ENCODE results near the gene UBN2.

UBN2 gene

DNA sequence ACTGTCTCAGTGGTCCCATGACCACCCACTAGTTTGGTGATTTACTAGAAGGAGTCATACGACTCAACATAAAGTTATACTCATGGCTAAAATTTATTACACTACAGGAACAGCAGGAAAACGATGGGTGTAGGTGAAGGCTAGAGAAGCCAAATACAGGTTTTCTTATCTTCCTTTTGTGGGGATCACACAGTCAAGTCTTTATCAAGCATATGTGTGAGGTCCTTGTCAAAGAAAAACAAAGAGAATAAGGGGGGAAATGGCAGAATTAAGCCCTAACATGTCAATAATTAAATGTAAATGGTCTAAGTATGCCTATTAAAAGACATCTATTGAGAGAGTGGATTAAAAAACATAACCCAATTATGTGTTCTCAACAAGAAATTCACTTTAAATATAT is 47.8 kb upstream of the UBN2 start:
- DNase-seq (ENCODE audit: low read depth in 1 of 2, low spot score in 1 of 2) = no peak
- TF ChIP-seq, protein P1, sequence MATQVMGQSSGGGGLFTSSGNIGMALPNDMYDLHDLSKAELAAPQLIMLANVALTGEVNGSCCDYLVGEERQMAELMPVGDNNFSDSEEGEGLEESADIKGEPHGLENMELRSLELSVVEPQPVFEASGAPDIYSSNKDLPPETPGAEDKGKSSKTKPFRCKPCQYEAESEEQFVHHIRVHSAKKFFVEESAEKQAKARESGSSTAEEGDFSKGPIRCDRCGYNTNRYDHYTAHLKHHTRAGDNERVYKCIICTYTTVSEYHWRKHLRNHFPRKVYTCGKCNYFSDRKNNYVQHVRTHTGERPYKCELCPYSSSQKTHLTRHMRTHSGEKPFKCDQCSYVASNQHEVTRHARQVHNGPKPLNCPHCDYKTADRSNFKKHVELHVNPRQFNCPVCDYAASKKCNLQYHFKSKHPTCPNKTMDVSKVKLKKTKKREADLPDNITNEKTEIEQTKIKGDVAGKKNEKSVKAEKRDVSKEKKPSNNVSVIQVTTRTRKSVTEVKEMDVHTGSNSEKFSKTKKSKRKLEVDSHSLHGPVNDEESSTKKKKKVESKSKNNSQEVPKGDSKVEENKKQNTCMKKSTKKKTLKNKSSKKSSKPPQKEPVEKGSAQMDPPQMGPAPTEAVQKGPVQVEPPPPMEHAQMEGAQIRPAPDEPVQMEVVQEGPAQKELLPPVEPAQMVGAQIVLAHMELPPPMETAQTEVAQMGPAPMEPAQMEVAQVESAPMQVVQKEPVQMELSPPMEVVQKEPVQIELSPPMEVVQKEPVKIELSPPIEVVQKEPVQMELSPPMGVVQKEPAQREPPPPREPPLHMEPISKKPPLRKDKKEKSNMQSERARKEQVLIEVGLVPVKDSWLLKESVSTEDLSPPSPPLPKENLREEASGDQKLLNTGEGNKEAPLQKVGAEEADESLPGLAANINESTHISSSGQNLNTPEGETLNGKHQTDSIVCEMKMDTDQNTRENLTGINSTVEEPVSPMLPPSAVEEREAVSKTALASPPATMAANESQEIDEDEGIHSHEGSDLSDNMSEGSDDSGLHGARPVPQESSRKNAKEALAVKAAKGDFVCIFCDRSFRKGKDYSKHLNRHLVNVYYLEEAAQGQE (IDR thresholded peaks at IDR 0.05; ENCODE audit: insufficient replicate concordance, low read depth) = no peak
- no peak overlapping the region for H3K27ac ChIP-seq (replicated peaks)
- H3K27me3 ChIP-seq (ENCODE audit: insufficient read depth, poor library complexity, severe bottlenecking) = no peaks in the 10 kb centered on the region
- H3K4me3 ChIP-seq (replicated peaks; ENCODE audit: insufficient read depth, low read length) = no peak overlapping the region

DNA sequence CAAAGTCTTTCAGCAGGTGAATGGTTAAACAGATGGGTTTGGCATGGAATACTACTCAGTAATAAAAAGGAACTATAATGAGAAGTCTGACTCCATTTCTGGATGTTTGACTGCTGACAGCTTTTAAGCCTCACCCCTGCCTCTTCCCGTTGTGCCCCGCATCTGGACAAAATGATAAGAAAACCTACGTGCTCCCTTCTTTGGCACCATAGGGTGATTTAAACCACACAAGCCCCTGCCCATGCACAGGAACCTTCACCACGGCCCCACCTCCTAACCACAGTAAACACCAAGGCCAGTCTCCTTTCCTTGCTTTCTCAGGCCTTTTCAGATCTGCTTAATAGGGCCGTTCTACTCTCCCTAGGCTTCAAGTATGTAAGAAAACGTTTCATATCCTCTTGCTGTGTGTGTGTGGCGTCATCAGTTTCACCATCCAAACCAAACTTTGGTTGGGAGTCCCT is 47.1 kb upstream of the UBN2 start:
- no peak overlapping the region for H3K27ac ChIP-seq (replicated peaks)
- TF ChIP-seq, protein P1 (IDR thresholded peaks at IDR 0.05; ENCODE audit: insufficient replicate concordance, low read depth) = no peak
- TF ChIP-seq SPI1 (IDR thresholded peaks at IDR 0.05; ENCODE audit: borderline replicate concordance, low read depth) (no peak), POLR2AphosphoS5 (IDR thresholded peaks at IDR 0.05; ENCODE audit: low read depth) (no peak), GABPA (IDR thresholded peaks at IDR 0.05; ENCODE audit: low read depth) (no peak)
- TF ChIP-seq, protein P2, sequence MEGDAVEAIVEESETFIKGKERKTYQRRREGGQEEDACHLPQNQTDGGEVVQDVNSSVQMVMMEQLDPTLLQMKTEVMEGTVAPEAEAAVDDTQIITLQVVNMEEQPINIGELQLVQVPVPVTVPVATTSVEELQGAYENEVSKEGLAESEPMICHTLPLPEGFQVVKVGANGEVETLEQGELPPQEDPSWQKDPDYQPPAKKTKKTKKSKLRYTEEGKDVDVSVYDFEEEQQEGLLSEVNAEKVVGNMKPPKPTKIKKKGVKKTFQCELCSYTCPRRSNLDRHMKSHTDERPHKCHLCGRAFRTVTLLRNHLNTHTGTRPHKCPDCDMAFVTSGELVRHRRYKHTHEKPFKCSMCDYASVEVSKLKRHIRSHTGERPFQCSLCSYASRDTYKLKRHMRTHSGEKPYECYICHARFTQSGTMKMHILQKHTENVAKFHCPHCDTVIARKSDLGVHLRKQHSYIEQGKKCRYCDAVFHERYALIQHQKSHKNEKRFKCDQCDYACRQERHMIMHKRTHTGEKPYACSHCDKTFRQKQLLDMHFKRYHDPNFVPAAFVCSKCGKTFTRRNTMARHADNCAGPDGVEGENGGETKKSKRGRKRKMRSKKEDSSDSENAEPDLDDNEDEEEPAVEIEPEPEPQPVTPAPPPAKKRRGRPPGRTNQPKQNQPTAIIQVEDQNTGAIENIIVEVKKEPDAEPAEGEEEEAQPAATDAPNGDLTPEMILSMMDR (IDR thresholded peaks at IDR 0.05; ENCODE audit: insufficient read depth, low read length) = no peak

DNA sequence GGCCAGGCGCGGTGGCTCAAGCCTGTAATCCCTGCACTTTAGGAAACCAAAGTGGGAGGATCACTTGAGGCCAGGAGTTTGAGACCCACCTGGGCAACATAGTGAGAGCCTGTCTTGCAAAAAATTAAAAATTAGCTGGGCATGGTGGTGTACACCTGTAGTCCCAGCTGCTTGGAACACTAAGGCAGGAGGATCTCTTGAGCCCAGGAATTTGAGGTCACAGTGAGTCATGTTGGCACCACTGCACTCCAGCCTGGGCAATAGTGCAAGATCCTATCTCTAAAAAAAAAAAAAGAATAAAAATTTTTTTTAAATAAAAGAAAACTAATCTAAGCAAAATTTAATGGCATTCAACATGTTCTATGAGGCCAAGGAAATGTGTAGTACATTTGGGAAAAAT is 44.9 kb upstream of the UBN2 start:
- no peaks in the 10 kb centered on the region for H3K27me3 ChIP-seq (ENCODE audit: insufficient read depth, poor library complexity, severe bottlenecking)
- no peak overlapping the region for H3K4me3 ChIP-seq (replicated peaks; ENCODE audit: insufficient read depth, low read length)
- no peak for DNase-seq (ENCODE audit: low read depth in 1 of 2, low spot score in 1 of 2)
- H3K27ac ChIP-seq (replicated peaks) = no peak overlapping the region
- TF ChIP-seq GABPA (IDR thresholded peaks at IDR 0.05; ENCODE audit: low read depth) (no peak), SPI1 (IDR thresholded peaks at IDR 0.05; ENCODE audit: borderline replicate concordance, low read depth) (no peak), POLR2AphosphoS5 (IDR thresholded peaks at IDR 0.05; ENCODE audit: low read depth) (no peak)
- TF ChIP-seq, protein P2 (IDR thresholded peaks at IDR 0.05; ENCODE audit: insufficient read depth, low read length) = no peak
- TF ChIP-seq, protein P1 (IDR thresholded peaks at IDR 0.05; ENCODE audit: insufficient replicate concordance, low read depth) = no peak

More for the DNA sequence above, 47.1 kb upstream of the UBN2 start:
- peak in 1 of 2 experiments; percentile 34 for DNase-seq (ENCODE audit: low read depth in 1 of 2, low spot score in 1 of 2)
- no peaks in the 10 kb centered on the region for H3K27me3 ChIP-seq (ENCODE audit: insufficient read depth, poor library complexity, severe bottlenecking)
- no peak overlapping the region for H3K4me3 ChIP-seq (replicated peaks; ENCODE audit: insufficient read depth, low read length)

DNA sequence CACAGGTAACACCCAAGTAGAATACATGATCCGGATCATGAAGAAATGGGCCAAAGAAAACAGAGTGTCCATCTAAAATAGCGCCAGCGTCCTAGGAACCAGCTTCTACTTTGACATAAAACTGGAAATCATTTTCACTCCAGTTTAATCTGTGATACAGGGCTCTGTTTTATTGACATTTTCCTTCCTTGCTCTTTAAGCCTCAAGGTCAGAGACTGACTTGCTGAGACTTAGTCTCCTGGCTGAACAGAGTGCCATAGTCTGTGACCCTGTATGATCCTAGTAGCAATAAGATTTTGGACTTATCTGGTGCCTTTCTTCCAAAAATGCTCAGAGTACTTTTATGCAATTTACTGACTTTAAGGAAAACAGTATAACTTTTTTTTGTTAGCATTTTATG is 41.7 kb upstream of the UBN2 start:
- DNase-seq (ENCODE audit: low read depth in 1 of 2, low spot score in 1 of 2) = no peak
- TF ChIP-seq, protein P2 (IDR thresholded peaks at IDR 0.05; ENCODE audit: insufficient read depth, low read length) = no peak
- no peak for TF ChIP-seq GABPA (IDR thresholded peaks at IDR 0.05; ENCODE audit: low read depth)
- no peak for TF ChIP-seq POLR2AphosphoS5 (IDR thresholded peaks at IDR 0.05; ENCODE audit: low read depth)
- TF ChIP-seq, protein P1 (IDR thresholded peaks at IDR 0.05; ENCODE audit: insufficient replicate concordance, low read depth) = no peak
- no peak for TF ChIP-seq SPI1 (IDR thresholded peaks at IDR 0.05; ENCODE audit: borderline replicate concordance, low read depth)

More for the DNA sequence above, 41.7 kb upstream of the UBN2 start:
- Histone ChIP-seq H3K27me3 (ENCODE audit: insufficient read depth, poor library complexity, severe bottlenecking) (no peaks in the 10 kb centered on the region), H3K27ac (replicated peaks) (no peak overlapping the region), H3K4me3 (replicated peaks; ENCODE audit: insufficient read depth, low read length) (no peak overlapping the region)

All from HL-60 (cell line).